GM12873 (cell line): Measurements from ENCODE around the gene COPG1.

Experiments
- CTCF ChIP-seq: IDR thresholded peaks from 2 replicates; pipeline ENCODE4 v1.5.1; 2012; ENCODE audit warnings: low read depth, mild to moderate bottlenecking, moderate library complexity, low read length, control low read depth; ENCODE audit not compliant: insufficient read depth; ENCODE audit errors: missing control alignments

The COPG1 gene

GRCh38 chr3:129245641-129246306, 3.6 kb upstream of the COPG1 start:
- TF ChIP-seq CTCF = peak; percentile 89

GRCh38 chr3:129246636-129247035, 2.8 kb upstream of the COPG1 start:
- no peak for TF ChIP-seq CTCF

GRCh38 chr3:129248286-129248979, 973 bp upstream of the COPG1 start:
- TF ChIP-seq CTCF = no peak

- TF ChIP-seq CTCF = no peak
Measured at GRCh38 chr3:129252748-129253147, 3.3 kb downstream of the COPG1 start.

GRCh38 chr3:129254536-129255230, 5.3 kb downstream of the COPG1 start:
- TF ChIP-seq CTCF = no peak

- TF ChIP-seq CTCF = no peak
Measured at GRCh38 chr3:129256270-129256669, 6.9 kb downstream of the COPG1 start.

- TF ChIP-seq CTCF = no peak
Measured at GRCh38 chr3:129257609-129258008, 8.2 kb downstream of the COPG1 start.
